ENCODE results near the gene ABHD12B.

Gene ABHD12B

DNA sequence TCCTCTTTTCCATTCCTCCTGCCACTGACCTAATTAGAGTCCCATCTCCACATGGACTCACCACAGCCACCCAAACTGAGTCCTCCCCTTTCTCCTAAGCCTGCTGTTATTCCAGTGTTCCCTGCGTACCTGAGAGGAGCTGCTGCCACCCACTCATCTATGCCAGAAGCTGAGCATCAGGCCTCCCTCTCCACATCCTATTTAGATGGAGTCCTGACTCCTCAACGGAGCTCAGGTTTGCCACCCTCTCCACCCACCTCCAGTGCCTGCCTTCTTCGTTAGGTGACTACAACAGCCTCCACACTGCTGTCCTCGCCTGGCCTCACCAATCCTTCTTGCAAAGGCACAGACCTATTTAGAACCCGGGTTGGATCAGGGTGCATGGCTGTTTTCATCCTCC is 15.2 kb upstream of the ABHD12B start:
- TF ChIP-seq, protein P1, sequence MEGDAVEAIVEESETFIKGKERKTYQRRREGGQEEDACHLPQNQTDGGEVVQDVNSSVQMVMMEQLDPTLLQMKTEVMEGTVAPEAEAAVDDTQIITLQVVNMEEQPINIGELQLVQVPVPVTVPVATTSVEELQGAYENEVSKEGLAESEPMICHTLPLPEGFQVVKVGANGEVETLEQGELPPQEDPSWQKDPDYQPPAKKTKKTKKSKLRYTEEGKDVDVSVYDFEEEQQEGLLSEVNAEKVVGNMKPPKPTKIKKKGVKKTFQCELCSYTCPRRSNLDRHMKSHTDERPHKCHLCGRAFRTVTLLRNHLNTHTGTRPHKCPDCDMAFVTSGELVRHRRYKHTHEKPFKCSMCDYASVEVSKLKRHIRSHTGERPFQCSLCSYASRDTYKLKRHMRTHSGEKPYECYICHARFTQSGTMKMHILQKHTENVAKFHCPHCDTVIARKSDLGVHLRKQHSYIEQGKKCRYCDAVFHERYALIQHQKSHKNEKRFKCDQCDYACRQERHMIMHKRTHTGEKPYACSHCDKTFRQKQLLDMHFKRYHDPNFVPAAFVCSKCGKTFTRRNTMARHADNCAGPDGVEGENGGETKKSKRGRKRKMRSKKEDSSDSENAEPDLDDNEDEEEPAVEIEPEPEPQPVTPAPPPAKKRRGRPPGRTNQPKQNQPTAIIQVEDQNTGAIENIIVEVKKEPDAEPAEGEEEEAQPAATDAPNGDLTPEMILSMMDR (IDR thresholded peaks at IDR 0.05; ENCODE audit: low read length) = no peak
- no peak for TF ChIP-seq EZH2 (IDR thresholded peaks at IDR 0.05; ENCODE audit: borderline replicate concordance, low read length)
- Histone ChIP-seq H2AFZ (ENCODE audit: low read length) (no peak overlapping the region), H3K4me2 (ENCODE audit: low read length) (no peak overlapping the region)

DNA sequence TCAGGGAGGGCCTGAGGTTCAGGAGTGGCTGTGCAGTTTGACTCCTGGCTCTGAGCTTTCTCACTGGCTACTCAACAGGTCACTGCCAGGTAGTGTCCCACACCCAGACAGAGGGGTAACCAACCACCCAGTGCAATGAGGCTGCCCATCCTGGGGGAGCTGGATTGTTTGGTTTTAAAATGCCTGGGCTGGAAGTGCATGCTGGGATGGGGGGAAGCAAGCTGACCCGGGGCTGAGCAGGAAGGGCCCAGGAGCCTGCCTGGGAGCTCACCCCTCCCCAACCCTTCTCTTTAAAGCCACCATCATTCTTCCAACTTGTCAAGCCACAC is 12.6 kb upstream of the ABHD12B start:
- TF ChIP-seq EZH2 (IDR thresholded peaks at IDR 0.05; ENCODE audit: borderline replicate concordance, low read length) = no peak
- TF ChIP-seq, protein P1 (IDR thresholded peaks at IDR 0.05; ENCODE audit: low read length) = no peak
- Histone ChIP-seq H3K79me2 (ENCODE audit: insufficient read depth, low read length) (no peaks in the 10 kb centered on the region), H3K4me1 (ENCODE audit: insufficient read depth, low read length, severe bottlenecking) (peaks cover 45% of the 10 kb centered on the region), H3K4me2 (ENCODE audit: low read length) (peak overlapping the region; percentile 94), H3K4me3 (ENCODE audit: low read depth, low read length, poor library complexity, severe bottlenecking) (peak overlapping the region; percentile 62), H3K9me3 (ENCODE audit: low read length) (no peaks in the 10 kb centered on the region), H2AFZ (ENCODE audit: low read length) (peak overlapping the region; percentile 42; the same call in 1 of the 2 replicates), H3F3A (ENCODE audit: insufficient read depth, low read length) (no peaks in the 10 kb centered on the region), H3K36me3 (ENCODE audit: insufficient read depth, low read length) (no peaks in the 10 kb centered on the region), H3K9ac (ENCODE audit: low read length) (peak overlapping the region; percentile 77), H3K27me3 (ENCODE audit: insufficient read depth, low read length) (no peaks in the 10 kb centered on the region), H3K27ac (ENCODE audit: low read depth, low read length, poor library complexity, severe bottlenecking) (peak overlapping the region; percentile 76), H3K9me2 (ENCODE audit: low read depth, low read length) (no peaks in the 10 kb centered on the region), H4K20me1 (ENCODE audit: insufficient read depth, low read length) (no peaks in the 10 kb centered on the region)

More for the DNA sequence above, 15.2 kb upstream of the ABHD12B start:
- no peaks in the 10 kb centered on the region for H3K36me3 ChIP-seq (ENCODE audit: insufficient read depth, low read length)
- H3K9ac ChIP-seq (ENCODE audit: low read length) = no peak overlapping the region
- H3K79me2 ChIP-seq (ENCODE audit: insufficient read depth, low read length) = no peaks in the 10 kb centered on the region
- H3K9me2 ChIP-seq (ENCODE audit: low read depth, low read length) = no peaks in the 10 kb centered on the region
- H3K9me3 ChIP-seq (ENCODE audit: low read length) = no peaks in the 10 kb centered on the region
- H3F3A ChIP-seq (ENCODE audit: insufficient read depth, low read length) = no peaks in the 10 kb centered on the region
- no peaks in the 10 kb centered on the region for H4K20me1 ChIP-seq (ENCODE audit: insufficient read depth, low read length)
- H3K4me3 ChIP-seq (ENCODE audit: low read depth, low read length, poor library complexity, severe bottlenecking) = no peak overlapping the region
- H3K27ac ChIP-seq (ENCODE audit: low read depth, low read length, poor library complexity, severe bottlenecking) = no peak overlapping the region
- peaks cover 29% of the 10 kb centered on the region for H3K4me1 ChIP-seq (ENCODE audit: insufficient read depth, low read length, severe bottlenecking)
- no peaks in the 10 kb centered on the region for H3K27me3 ChIP-seq (ENCODE audit: insufficient read depth, low read length)

DNA sequence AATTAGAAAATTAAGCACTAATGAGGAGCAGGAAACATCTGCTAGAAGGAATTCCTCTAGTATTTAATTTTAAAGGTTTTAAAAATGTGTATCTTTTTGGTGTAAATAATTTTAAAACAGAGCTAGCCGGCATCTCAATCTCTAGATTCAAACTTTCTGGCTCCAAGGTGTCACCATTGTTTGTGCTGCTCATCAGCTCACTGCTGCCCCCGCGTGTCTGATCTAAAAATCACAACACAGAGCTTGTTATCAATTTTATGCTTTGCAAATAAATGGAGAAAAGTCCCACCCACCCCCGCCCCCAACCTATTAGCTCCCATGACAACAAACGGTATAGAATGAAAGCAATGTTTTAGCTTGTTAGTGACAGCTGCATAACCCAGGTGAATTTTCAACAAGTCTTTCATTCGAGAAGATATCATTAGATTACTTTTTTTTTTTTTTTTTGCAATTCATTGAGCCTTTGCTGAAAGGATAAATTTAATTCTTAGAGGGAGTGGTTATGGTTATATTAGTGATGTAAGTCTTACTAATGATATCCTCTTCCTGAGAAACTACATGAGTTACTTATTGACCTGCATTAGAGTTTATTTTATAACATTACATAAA is 11.3 kb upstream of the ABHD12B start:
- Histone ChIP-seq H3K9me3 (ENCODE audit: low read length) (no peaks in the 10 kb centered on the region), H3K27ac (ENCODE audit: low read depth, low read length, poor library complexity, severe bottlenecking) (peak overlapping the region; percentile 76), H3K4me3 (ENCODE audit: low read depth, low read length, poor library complexity, severe bottlenecking) (peak overlapping the region; percentile 62), H3K4me2 (ENCODE audit: low read length) (peak overlapping the region; percentile 94), H3F3A (ENCODE audit: insufficient read depth, low read length) (no peaks in the 10 kb centered on the region), H2AFZ (ENCODE audit: low read length) (peak overlapping the region; percentile 91), H3K79me2 (ENCODE audit: insufficient read depth, low read length) (no peaks in the 10 kb centered on the region), H3K36me3 (ENCODE audit: insufficient read depth, low read length) (no peaks in the 10 kb centered on the region), H3K9me2 (ENCODE audit: low read depth, low read length) (no peaks in the 10 kb centered on the region), H3K9ac (ENCODE audit: low read length) (peak overlapping the region; percentile 77), H3K4me1 (ENCODE audit: insufficient read depth, low read length, severe bottlenecking) (peaks cover 58% of the 10 kb centered on the region), H3K27me3 (ENCODE audit: insufficient read depth, low read length) (no peaks in the 10 kb centered on the region), H4K20me1 (ENCODE audit: insufficient read depth, low read length) (no peaks in the 10 kb centered on the region)
- TF ChIP-seq, protein P1 (IDR thresholded peaks at IDR 0.05; ENCODE audit: low read length) = peak; percentile 56; the same call in 1 of the 2 replicates
- TF ChIP-seq EZH2 (IDR thresholded peaks at IDR 0.05; ENCODE audit: borderline replicate concordance, low read length) = no peak
